ENCODE measurements around the gene HOMER3. TPM values are rescaled to one million over a fixed set of nuclear protein-coding genes. Genes with fewer than 3 reads are reported as not detected.

Gene HOMER3
- total and polyA plus RNA-seq, 10 of the 15 experiments (the other 5 are each of a cell fraction or from before 2014, with no cell fraction given) = 0.18 to 10.6 (median 0.50) TPM; not detected in 2

DNA sequence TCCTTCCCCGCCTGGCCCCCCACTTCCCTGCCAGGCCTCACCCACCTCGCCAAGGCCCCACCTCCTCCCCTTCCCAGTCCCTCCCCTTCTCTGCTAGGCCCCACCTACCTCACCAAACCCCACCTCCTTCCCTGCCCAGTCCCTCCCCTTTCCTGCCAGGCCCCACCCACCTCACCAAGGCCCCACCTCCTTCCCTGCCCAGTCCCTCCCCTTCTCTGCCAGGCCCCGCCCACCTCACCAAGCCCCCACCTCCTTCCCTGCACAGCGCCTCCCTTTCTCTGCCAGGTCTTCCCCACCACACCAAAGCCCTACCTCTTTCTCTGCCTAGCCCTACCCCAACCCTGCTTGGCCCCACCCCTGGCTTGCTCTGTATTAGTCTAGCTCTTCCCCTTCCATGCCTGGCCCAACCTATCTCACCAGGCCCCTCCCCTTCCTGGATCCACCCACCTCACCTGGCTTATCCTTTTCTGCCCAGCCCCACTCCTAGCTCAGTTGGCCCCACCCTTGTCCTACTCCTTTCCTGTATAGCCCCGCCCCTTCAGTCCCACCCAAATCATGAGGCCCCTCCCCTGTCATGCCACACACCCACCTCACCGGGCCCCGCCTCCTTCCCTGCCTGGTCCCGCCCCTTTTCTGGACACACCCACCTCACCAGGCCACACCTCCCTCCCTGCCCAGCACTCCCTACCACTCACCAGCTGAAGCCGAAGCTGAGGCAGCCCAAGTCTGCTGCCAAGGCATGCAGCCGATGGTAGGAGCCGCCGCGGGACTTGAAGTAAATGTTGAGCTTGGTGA is 61.2 kb downstream of the HOMER3 start (continued):
- TF ChIP-seq, protein P1, sequence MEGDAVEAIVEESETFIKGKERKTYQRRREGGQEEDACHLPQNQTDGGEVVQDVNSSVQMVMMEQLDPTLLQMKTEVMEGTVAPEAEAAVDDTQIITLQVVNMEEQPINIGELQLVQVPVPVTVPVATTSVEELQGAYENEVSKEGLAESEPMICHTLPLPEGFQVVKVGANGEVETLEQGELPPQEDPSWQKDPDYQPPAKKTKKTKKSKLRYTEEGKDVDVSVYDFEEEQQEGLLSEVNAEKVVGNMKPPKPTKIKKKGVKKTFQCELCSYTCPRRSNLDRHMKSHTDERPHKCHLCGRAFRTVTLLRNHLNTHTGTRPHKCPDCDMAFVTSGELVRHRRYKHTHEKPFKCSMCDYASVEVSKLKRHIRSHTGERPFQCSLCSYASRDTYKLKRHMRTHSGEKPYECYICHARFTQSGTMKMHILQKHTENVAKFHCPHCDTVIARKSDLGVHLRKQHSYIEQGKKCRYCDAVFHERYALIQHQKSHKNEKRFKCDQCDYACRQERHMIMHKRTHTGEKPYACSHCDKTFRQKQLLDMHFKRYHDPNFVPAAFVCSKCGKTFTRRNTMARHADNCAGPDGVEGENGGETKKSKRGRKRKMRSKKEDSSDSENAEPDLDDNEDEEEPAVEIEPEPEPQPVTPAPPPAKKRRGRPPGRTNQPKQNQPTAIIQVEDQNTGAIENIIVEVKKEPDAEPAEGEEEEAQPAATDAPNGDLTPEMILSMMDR (IDR thresholded peaks at IDR 0.05 in 2 of 3, conservative IDR thresholded peaks at IDR 0.05 in 1 of 3; ENCODE audit: control insufficient read depth in 2 of 3, extremely low read depth in 1 of 3, insufficient read depth in 1 of 3, low read depth in 3 of 3, low read length in 3 of 3) = no peak

Other genes starting within 250 kb of the HOMER3 start
Only the 7 nearest of the 10 such genes appear.
- 35.3 and 40.6 TPM in 2 replicates for gene UPF1, start 109.3 kb downstream of the HOMER3 start, total RNA-seq (2014; rRNA removed)
- 14.5 and 16.1 TPM in 2 replicates for gene UPF1, start 109.3 kb downstream of the HOMER3 start, total RNA-seq (2014; rRNA removed; fragmentation: Illumina TruSeq; extraction: Trizol)
- 71.9 and 80.9 TPM in 2 replicates for gene UPF1, start 109.3 kb downstream of the HOMER3 start, total RNA-seq (2021)
- 8.9 and 22.8 TPM in 2 replicates for gene UPF1, start 109.3 kb downstream of the HOMER3 start, polyA plus RNA-seq (2011; rRNA removed)
- gene UPF1, start 109.3 kb downstream of the HOMER3 start, polyA plus RNA-seq (2014; fragmentation: Illumina TruSeq; extraction: Trizol) = 26.2 and 33.5 TPM in 2 replicates
- 1 to 10 TPM in 1 of 2 experiments, under 1 TPM in 1; 0.58 to 1.1 TPM for gene UPF1, start 109.3 kb downstream of the HOMER3 start, polyA plus RNA-seq (2014; fragmentation: Nextera tagmentation; extraction: Ambion mirVana)
- gene UPF1, start 109.3 kb downstream of the HOMER3 start, polyA plus RNA-seq (2014; rRNA removed) = 35.1 and 47.1 TPM in 2 replicates
- gene UPF1, start 109.3 kb downstream of the HOMER3 start, polyA plus RNA-seq (2016; fragmentation: Nextera tagmentation; extraction: Ambion mirVana) = 1 to 10 TPM; 4.5 to 5.6 TPM
- gene CERS1, start 45.1 kb downstream of the HOMER3 start, total RNA-seq (2014; rRNA removed) = not detected in 2 replicates
- gene CERS1, start 45.1 kb downstream of the HOMER3 start, total RNA-seq (2014; rRNA removed; fragmentation: Illumina TruSeq; extraction: Trizol) = not detected in 2 replicates
- gene CERS1, start 45.1 kb downstream of the HOMER3 start, total RNA-seq (2021) = not detected in 2 replicates
- not detected in 2 replicates for gene CERS1, start 45.1 kb downstream of the HOMER3 start, polyA plus RNA-seq (2011; rRNA removed)
- not detected in 2 replicates for gene CERS1, start 45.1 kb downstream of the HOMER3 start, polyA plus RNA-seq (2014; fragmentation: Illumina TruSeq; extraction: Trizol)
- gene CERS1, start 45.1 kb downstream of the HOMER3 start, polyA plus RNA-seq (2014; fragmentation: Nextera tagmentation; extraction: Ambion mirVana) = not detected
- 0.16 TPM in 1 of 2 replicates, not detected in the other for gene CERS1, start 45.1 kb downstream of the HOMER3 start, polyA plus RNA-seq (2014; rRNA removed)
- under 1 TPM in 1 of 2 experiments, not detected in 1; 0.19 TPM for gene CERS1, start 45.1 kb downstream of the HOMER3 start, polyA plus RNA-seq (2016; fragmentation: Nextera tagmentation; extraction: Ambion mirVana)
- gene COPE, start 21.8 kb downstream of the HOMER3 start, total RNA-seq (2014; rRNA removed) = 281 and 305 TPM in 2 replicates
- 101 and 113 TPM in 2 replicates for gene COPE, start 21.8 kb downstream of the HOMER3 start, total RNA-seq (2014; rRNA removed; fragmentation: Illumina TruSeq; extraction: Trizol)
- gene COPE, start 21.8 kb downstream of the HOMER3 start, total RNA-seq (2021) = 277 and 296 TPM in 2 replicates
- gene COPE, start 21.8 kb downstream of the HOMER3 start, polyA plus RNA-seq (2011; rRNA removed) = 71.8 and 167 TPM in 2 replicates
- 4.3 and 47.5 TPM in 2 replicates for gene COPE, start 21.8 kb downstream of the HOMER3 start, polyA plus RNA-seq (2014; fragmentation: Illumina TruSeq; extraction: Trizol)
- gene COPE, start 21.8 kb downstream of the HOMER3 start, polyA plus RNA-seq (2014; fragmentation: Nextera tagmentation; extraction: Ambion mirVana) = 10 to 100 TPM in 1 of 2 experiments, 1 to 10 TPM in 1; 3.5 to 17.8 TPM
- 278 and 310 TPM in 2 replicates for gene COPE, start 21.8 kb downstream of the HOMER3 start, polyA plus RNA-seq (2014; rRNA removed)
- gene COPE, start 21.8 kb downstream of the HOMER3 start, polyA plus RNA-seq (2016; fragmentation: Nextera tagmentation; extraction: Ambion mirVana) = 100 to 1,000 TPM; 387 to 464 TPM
- gene DDX49, start 21.5 kb downstream of the HOMER3 start, total RNA-seq (2014; rRNA removed) = 78.2 and 85.3 TPM in 2 replicates
- gene DDX49, start 21.5 kb downstream of the HOMER3 start, total RNA-seq (2014; rRNA removed; fragmentation: Illumina TruSeq; extraction: Trizol) = 39.0 and 39.8 TPM in 2 replicates
- 65.6 and 76.5 TPM in 2 replicates for gene DDX49, start 21.5 kb downstream of the HOMER3 start, total RNA-seq (2021)
- gene DDX49, start 21.5 kb downstream of the HOMER3 start, polyA plus RNA-seq (2011; rRNA removed) = 20.0 and 36.9 TPM in 2 replicates
- gene DDX49, start 21.5 kb downstream of the HOMER3 start, polyA plus RNA-seq (2014; fragmentation: Illumina TruSeq; extraction: Trizol) = 7.1 and 25.6 TPM in 2 replicates
- gene DDX49, start 21.5 kb downstream of the HOMER3 start, polyA plus RNA-seq (2014; fragmentation: Nextera tagmentation; extraction: Ambion mirVana) = 1 to 10 TPM in 1 of 2 experiments, under 1 TPM in 1; 0.58 to 5.5 TPM
- 56.4 and 68.9 TPM in 2 replicates for gene DDX49, start 21.5 kb downstream of the HOMER3 start, polyA plus RNA-seq (2014; rRNA removed)
- 100 to 1,000 TPM in 1 of 2 experiments, 10 to 100 TPM in 1; 86.1 to 102 TPM for gene DDX49, start 21.5 kb downstream of the HOMER3 start, polyA plus RNA-seq (2016; fragmentation: Nextera tagmentation; extraction: Ambion mirVana)
- 56.5 and 56.7 TPM in 2 replicates for gene SUGP2, start 92.3 kb upstream of the HOMER3 start, total RNA-seq (2014; rRNA removed)
- gene SUGP2, start 92.3 kb upstream of the HOMER3 start, total RNA-seq (2014; rRNA removed; fragmentation: Illumina TruSeq; extraction: Trizol) = 55.3 and 56.4 TPM in 2 replicates
- 93.9 and 102 TPM in 2 replicates for gene SUGP2, start 92.3 kb upstream of the HOMER3 start, total RNA-seq (2021)
- 113 and 120 TPM in 2 replicates for gene SUGP2, start 92.3 kb upstream of the HOMER3 start, polyA plus RNA-seq (2011; rRNA removed)
- gene SUGP2, start 92.3 kb upstream of the HOMER3 start, polyA plus RNA-seq (2014; fragmentation: Illumina TruSeq; extraction: Trizol) = 79.0 and 82.1 TPM in 2 replicates
- 10 to 100 TPM; 15.0 to 38.6 TPM for gene SUGP2, start 92.3 kb upstream of the HOMER3 start, polyA plus RNA-seq (2014; fragmentation: Nextera tagmentation; extraction: Ambion mirVana)
- gene SUGP2, start 92.3 kb upstream of the HOMER3 start, polyA plus RNA-seq (2014; rRNA removed) = 120 and 126 TPM in 2 replicates
- gene SUGP2, start 92.3 kb upstream of the HOMER3 start, polyA plus RNA-seq (2016; fragmentation: Nextera tagmentation; extraction: Ambion mirVana) = 10 to 100 TPM; 56.7 to 57.6 TPM
- 54.6 and 64.4 TPM in 2 replicates for gene ARMC6, start 92.4 kb upstream of the HOMER3 start, total RNA-seq (2014; rRNA removed)
- 22.8 and 27.1 TPM in 2 replicates for gene ARMC6, start 92.4 kb upstream of the HOMER3 start, total RNA-seq (2014; rRNA removed; fragmentation: Illumina TruSeq; extraction: Trizol)
- 45.3 and 53.9 TPM in 2 replicates for gene ARMC6, start 92.4 kb upstream of the HOMER3 start, total RNA-seq (2021)
- 20.0 and 26.5 TPM in 2 replicates for gene ARMC6, start 92.4 kb upstream of the HOMER3 start, polyA plus RNA-seq (2011; rRNA removed)
- gene ARMC6, start 92.4 kb upstream of the HOMER3 start, polyA plus RNA-seq (2014; fragmentation: Illumina TruSeq; extraction: Trizol) = 15.8 and 32.4 TPM in 2 replicates
- 1 to 10 TPM; 1.1 to 2.6 TPM for gene ARMC6, start 92.4 kb upstream of the HOMER3 start, polyA plus RNA-seq (2014; fragmentation: Nextera tagmentation; extraction: Ambion mirVana)
- gene ARMC6, start 92.4 kb upstream of the HOMER3 start, polyA plus RNA-seq (2014; rRNA removed) = 50.8 and 53.5 TPM in 2 replicates
- gene ARMC6, start 92.4 kb upstream of the HOMER3 start, polyA plus RNA-seq (2016; fragmentation: Nextera tagmentation; extraction: Ambion mirVana) = 10 to 100 TPM; 54.3 to 59.1 TPM
- 8.0 and 10.4 TPM in 2 replicates for gene SLC25A42, start 122.8 kb upstream of the HOMER3 start, total RNA-seq (2014; rRNA removed)
- 5.2 and 7.0 TPM in 2 replicates for gene SLC25A42, start 122.8 kb upstream of the HOMER3 start, total RNA-seq (2014; rRNA removed; fragmentation: Illumina TruSeq; extraction: Trizol)
- 17.0 and 17.2 TPM in 2 replicates for gene SLC25A42, start 122.8 kb upstream of the HOMER3 start, total RNA-seq (2021)
- gene SLC25A42, start 122.8 kb upstream of the HOMER3 start, polyA plus RNA-seq (2011; rRNA removed) = 3.6 and 5.9 TPM in 2 replicates
- gene SLC25A42, start 122.8 kb upstream of the HOMER3 start, polyA plus RNA-seq (2014; fragmentation: Illumina TruSeq; extraction: Trizol) = 4.2 and 8.8 TPM in 2 replicates
- 1 to 10 TPM in 1 of 2 experiments, under 1 TPM in 1; 0.24 to 1.5 TPM for gene SLC25A42, start 122.8 kb upstream of the HOMER3 start, polyA plus RNA-seq (2014; fragmentation: Nextera tagmentation; extraction: Ambion mirVana)
- 14.5 and 18.0 TPM in 2 replicates for gene SLC25A42, start 122.8 kb upstream of the HOMER3 start, polyA plus RNA-seq (2014; rRNA removed)
- 10 to 100 TPM; 17.4 to 19.2 TPM for gene SLC25A42, start 122.8 kb upstream of the HOMER3 start, polyA plus RNA-seq (2016; fragmentation: Nextera tagmentation; extraction: Ambion mirVana)

All from GM12878 (cell line).